Vagina (tissue), 2 donors: Measurements from ENCODE around the gene SYT2. TPM values are rescaled to one million over a fixed set of nuclear protein-coding genes. Genes with fewer than 3 reads are reported as not detected.

Source experiments
- DNase-seq, 2 donors: peaks; one replicate each; pipeline ENCODE4 v3.0.0-alpha.2; 2017; ENCODE audit errors: extremely low spot score in 2 of 2
- H3K27ac ChIP-seq: fragments of 200-600 bp; sonication (generic); one replicate; pipeline ENCODE4 v1.5.1; 2019
- H3K27me3 ChIP-seq: fragments of 200-600 bp; sonication (generic); one replicate; pipeline ENCODE4 v1.5.1; 2019
- H3K36me3 ChIP-seq, 2 donors: fragments of 200-600 bp; sonication (generic); one replicate each; pipeline ENCODE4 v1.5.1; 2017 to 2019
- H3K4me1 ChIP-seq: fragments of 200-600 bp; sonication (generic); one replicate; pipeline ENCODE4 v1.5.1; 2019
- H3K4me3 ChIP-seq, 2 donors: fragments of 200-600 bp; sonication (generic); 1 replicate in 1 of 2; 2 replicates in 1 of 2; pipeline ENCODE4 v1.5.1; 2016 to 2019
- H3K9me3 ChIP-seq: fragments of 200-600 bp; sonication (generic); one replicate; pipeline ENCODE4 v1.5.1; 2019
- CTCF ChIP-seq, 3 experiments: fragments of 450-650 bp in 2 of 3; fragments of 200-600 bp in 1 of 3; sonication (generic) in 1 of 3; IDR thresholded peaks; one replicate each; pipeline ENCODE4 v1.5.1; 2017 to 2019; ENCODE audit warnings: antibody characterized with exemption in 3 of 3, mild to moderate bottlenecking in 2 of 3, moderate library complexity in 2 of 3
- POLR2A ChIP-seq, 2 donors: fragments of 450-650 bp; IDR thresholded peaks; one replicate each; pipeline ENCODE4 v1.6.1; 2017; ENCODE audit warnings: antibody characterized with exemption in 2 of 2, mild to moderate bottlenecking in 2 of 2, moderate library complexity in 2 of 2
- POLR2AphosphoS5 ChIP-seq, 2 donors: sonication (generic); formaldehyde crosslinking; IDR thresholded peaks; one replicate each; pipeline ENCODE4 v1.9.0; 2017; ENCODE audit warnings: antibody characterized with exemption in 2 of 2, mild to moderate bottlenecking in 2 of 2, low read depth in 1 of 2; ENCODE audit not compliant: insufficient read depth in 1 of 2
- intact Hi-C: fragments of 100-400 bp; cut with DNase I; formaldehyde crosslinking; loops from one replicate; pipeline ENCODE4 v1.15.1; 2023
- total RNA-seq: library from RNA; depleted of rRNA; stranded (reverse); fragments of >200 nt; gene quantifications from one replicate; pipeline ENCODE4 v1.2.3, GENCODE V29; 2016

SYT2 gene
- total RNA-seq, 1 donor from 2014 or later: not detected

GRCh38 chr1:202673531-202673930 is 36.7 kb downstream of the SYT2 start:
- intact Hi-C loops: no loop called here
- H3K4me1 ChIP-seq: no peaks in the 10 kb centered on the region
- no peak overlapping the region for H3K4me3 ChIP-seq
- H3K27me3 ChIP-seq: no peaks in the 10 kb centered on the region
- H3K36me3 ChIP-seq: no peaks in the 10 kb centered on the region
- DNase-seq: no peak
- H3K27ac ChIP-seq: no peak overlapping the region
- no peaks in the 10 kb centered on the region for H3K9me3 ChIP-seq
- TF ChIP-seq POLR2AphosphoS5 (IDR thresholded peaks at IDR 0.05; ENCODE audit: insufficient read depth in 1 of 2, low read depth in 1 of 2) (no peak), CTCF (IDR thresholded peaks at IDR 0.05) (no peak), POLR2A (IDR thresholded peaks at IDR 0.05) (no peak)

- H3K27ac ChIP-seq: no peak overlapping the region
- DNase-seq: no peak
- no peak overlapping the region for H3K4me3 ChIP-seq
- intact Hi-C loops: no loop called here
- TF ChIP-seq POLR2AphosphoS5 (IDR thresholded peaks at IDR 0.05; ENCODE audit: insufficient read depth in 1 of 2, low read depth in 1 of 2): no peak
- no peak for TF ChIP-seq POLR2A (IDR thresholded peaks at IDR 0.05)
- TF ChIP-seq CTCF (IDR thresholded peaks at IDR 0.05): no peak
- H3K27me3 ChIP-seq: no peaks in the 10 kb centered on the region
- H3K36me3 ChIP-seq: no peaks in the 10 kb centered on the region
- no peaks in the 10 kb centered on the region for H3K4me1 ChIP-seq
- no peaks in the 10 kb centered on the region for H3K9me3 ChIP-seq
Observed at GRCh38 chr1:202671399-202671798, 38.9 kb downstream of the SYT2 start.

GRCh38 chr1:202665417-202665816 is 44.8 kb downstream of the SYT2 start:
- no peaks in the 10 kb centered on the region for H3K27me3 ChIP-seq
- no peaks in the 10 kb centered on the region for H3K9me3 ChIP-seq
- no peak overlapping the region for H3K4me3 ChIP-seq
- no peak for DNase-seq
- no peaks in the 10 kb centered on the region for H3K36me3 ChIP-seq
- no peaks in the 10 kb centered on the region for H3K4me1 ChIP-seq
- TF ChIP-seq POLR2A (IDR thresholded peaks at IDR 0.05) (no peak), POLR2AphosphoS5 (IDR thresholded peaks at IDR 0.05; ENCODE audit: insufficient read depth in 1 of 2, low read depth in 1 of 2) (no peak), CTCF (IDR thresholded peaks at IDR 0.05) (no peak)
- no peak overlapping the region for H3K27ac ChIP-seq
- intact Hi-C loops: no loop called here

- Histone ChIP-seq H3K27me3 (no peaks in the 10 kb centered on the region), H3K36me3 (no peaks in the 10 kb centered on the region), H3K4me3 (no peak overlapping the region), H3K4me1 (no peaks in the 10 kb centered on the region), H3K27ac (no peak overlapping the region), H3K9me3 (no peaks in the 10 kb centered on the region)
- intact Hi-C loops: no loop called here
- TF ChIP-seq CTCF (IDR thresholded peaks at IDR 0.05) (no peak), POLR2A (IDR thresholded peaks at IDR 0.05) (no peak), POLR2AphosphoS5 (IDR thresholded peaks at IDR 0.05; ENCODE audit: insufficient read depth in 1 of 2, low read depth in 1 of 2) (no peak)
- DNase-seq: no peak
Observed at GRCh38 chr1:202664083-202664482, 46.2 kb downstream of the SYT2 start.

GRCh38 chr1:202663131-202663530 is 47.1 kb downstream of the SYT2 start:
- Histone ChIP-seq H3K27me3 (no peaks in the 10 kb centered on the region), H3K27ac (no peak overlapping the region), H3K9me3 (no peaks in the 10 kb centered on the region), H3K4me1 (no peaks in the 10 kb centered on the region), H3K4me3 (no peak overlapping the region), H3K36me3 (no peaks in the 10 kb centered on the region)
- TF ChIP-seq POLR2A (IDR thresholded peaks at IDR 0.05): no peak
- TF ChIP-seq POLR2AphosphoS5 (IDR thresholded peaks at IDR 0.05; ENCODE audit: insufficient read depth in 1 of 2, low read depth in 1 of 2): no peak
- TF ChIP-seq CTCF (IDR thresholded peaks at IDR 0.05): no peak
- intact Hi-C loops: no loop called here
- DNase-seq: no peak
